GM12891 (cell line): ENCODE results near the gene EXOSC3.

Experiments
- POLR2AphosphoS5 ChIP-seq: IDR thresholded peaks from 2 replicates; pipeline ENCODE4 v1.6.1; 2011; ENCODE audit warnings: low read depth, low read length, control low read depth
- SPI1 ChIP-seq: IDR thresholded peaks from 2 replicates; pipeline ENCODE4 v1.6.1; 2011; ENCODE audit warnings: low read depth, low read length, control low read depth
- TAF1 ChIP-seq: IDR thresholded peaks from 2 replicates; pipeline ENCODE4 v1.6.1; 2011; ENCODE audit warnings: low read depth, low read length, control low read depth

GRCh38 chr9:37752642-37753488 is 32.0 kb downstream of the EXOSC3 start:
- no peak for TF ChIP-seq TAF1
- TF ChIP-seq SPI1: no peak
- TF ChIP-seq POLR2AphosphoS5: no peak
